NK-92 treated with Interleukin-12 subunit alpha and Interleukin-12 subunit beta, amount 100 ng/mL, for 24 hours (cell line): ENCODE measurements around the gene SYNJ2.
"Not testable (repeated sequence)": the region's sequence is repeated elsewhere in the genome, so short reads cannot be mapped to it uniquely, and the experiment has no call there.

Source experiments
- DNase-seq: peaks from one replicate; lab custom pipeline; 2025; lab: John Stamatoyannopoulos, UW

Gene SYNJ2

GRCh38 chr6:157981395-157982101, at the start of gene SYNJ2:
Gene SYNJ2, plus strand, starts transcription at chr6:157981863. Its CDS starts 99 bp downstream, at chr6:157981962.
- DNase-seq = no peak

GRCh38 chr6:157935786-157936185, 45.9 kb upstream of the SYNJ2 start:
- DNase-seq = no peak

- DNase-seq = no peak
Observed at GRCh38 chr6:157937318-157937717, 44.3 kb upstream of the SYNJ2 start.

- no peak for DNase-seq
Observed at GRCh38 chr6:157937916-157938315, 43.7 kb upstream of the SYNJ2 start.

GRCh38 chr6:157940375-157941036, 41.2 kb upstream of the SYNJ2 start:
- DNase-seq = not testable (repeated sequence)

GRCh38 chr6:157941101-157941863, 40.4 kb upstream of the SYNJ2 start:
- no peak for DNase-seq

GRCh38 chr6:157942351-157942750, 39.3 kb upstream of the SYNJ2 start:
- no peak for DNase-seq

GRCh38 chr6:157943249-157943963, 38.3 kb upstream of the SYNJ2 start:
- no peak for DNase-seq

- DNase-seq = no peak
Observed at GRCh38 chr6:157943964-157944283, 37.7 kb upstream of the SYNJ2 start.

GRCh38 chr6:157944983-157945931, 36.4 kb upstream of the SYNJ2 start:
- no peak for DNase-seq

- DNase-seq = no peak
Observed at GRCh38 chr6:157946053-157946617, 35.5 kb upstream of the SYNJ2 start.

GRCh38 chr6:157946865-157947532, 34.7 kb upstream of the SYNJ2 start:
- no peak for DNase-seq

GRCh38 chr6:157950899-157951298, 30.8 kb upstream of the SYNJ2 start:
- not testable (repeated sequence) for DNase-seq

- DNase-seq = no peak
Observed at GRCh38 chr6:157951828-157952227, 29.8 kb upstream of the SYNJ2 start.

- no peak for DNase-seq
Observed at GRCh38 chr6:157952861-157953351, 28.8 kb upstream of the SYNJ2 start.

GRCh38 chr6:157953580-157954091, 28.0 kb upstream of the SYNJ2 start:
- no peak for DNase-seq

- DNase-seq = no peak
Observed at GRCh38 chr6:157954150-157955117, 27.2 kb upstream of the SYNJ2 start.

GRCh38 chr6:157955675-157956074, 26.0 kb upstream of the SYNJ2 start:
- no peak for DNase-seq
